Thyroid gland (tissue), 4 donors: ENCODE data around the gene PTPMT1. TPM values are rescaled to one million over a fixed set of nuclear protein-coding genes. Genes with fewer than 3 reads are reported as not detected.

Experiments
- DNase-seq, 2 donors: peaks; one replicate each; pipeline ENCODE4 v3.0.0-alpha.2; 2019
- H3K27ac ChIP-seq, 3 donors: fragments of 200-600 bp; sonication (generic); 1 replicate in 2 of 3; 2 replicates in 1 of 3; pipeline ENCODE4 v1.5.1; 2016 to 2019; ENCODE audit warnings: mild to moderate bottlenecking in 1 of 3, moderate library complexity in 1 of 3
- H3K27me3 ChIP-seq: fragments of 200-600 bp; sonication (generic); one replicate; pipeline ENCODE4 v1.5.1; 2019
- H3K36me3 ChIP-seq, 2 donors: fragments of 200-600 bp; sonication (generic); one replicate each; pipeline ENCODE4 v1.5.1; 2016 to 2019
- H3K4me1 ChIP-seq, 2 donors: fragments of 200-600 bp; sonication (generic); one replicate each; pipeline ENCODE4 v1.5.1; 2017 to 2019
- H3K4me3 ChIP-seq, 3 donors: fragments of 200-600 bp; sonication (generic); replicated peaks in 1 of 3; 1 replicate in 2 of 3; 2 replicates in 1 of 3; pipeline ENCODE4 v1.5.1; 2016; ENCODE audit warnings: mild to moderate bottlenecking in 1 of 3
- H3K9me3 ChIP-seq: fragments of 200-600 bp; sonication (generic); one replicate; pipeline ENCODE4 v1.5.1; 2017
- POLR2A ChIP-seq, 2 donors: fragments of 450-650 bp; IDR thresholded peaks; one replicate each; pipeline ENCODE4 v1.6.1; 2017; ENCODE audit warnings: antibody characterized with exemption in 2 of 2, mild to moderate bottlenecking in 2 of 2, moderate library complexity in 1 of 2
- WGBS, 2 donors: methylation state at CpG; one replicate each; pipeline ENCODE4 v1.1.5; 2017; 5-methylcytosine and 5-hydroxymethylcytosine counted together
- intact Hi-C: fragments of 100-400 bp; cut with DNase I; formaldehyde crosslinking; loops from one replicate; pipeline ENCODE4 v1.15.1; 2023
- small RNA-seq: library from RNA; depleted of rRNA; stranded (forward); fragments of <200 nt; gene quantifications from one replicate; pipeline ENCODE3, GENCODE V24; 2016
- total RNA-seq, 4 donors: library from RNA; depleted of rRNA; stranded (reverse); fragments of >200 nt; gene quantifications; one replicate each; pipeline ENCODE4 v1.2.3, GENCODE V29; 2016
- TF ChIP-seq, protein P1 (sequence below), 6 experiments: fragments of 200-600 bp in 3 of 6; fragments of 450-650 bp in 3 of 6; sonication (generic) in 3 of 6; IDR thresholded peaks; one replicate each; pipeline ENCODE4 v1.5.1; 2016 to 2019; ENCODE audit warnings: antibody characterized with exemption in 6 of 6, mild to moderate bottlenecking in 2 of 6, inconsistent platforms in 1 of 6, moderate library complexity in 1 of 6

The PTPMT1 gene
- total RNA-seq, 4 donors from 2014 or later: 93.9 to 149 (median 125) TPM

DNA sequence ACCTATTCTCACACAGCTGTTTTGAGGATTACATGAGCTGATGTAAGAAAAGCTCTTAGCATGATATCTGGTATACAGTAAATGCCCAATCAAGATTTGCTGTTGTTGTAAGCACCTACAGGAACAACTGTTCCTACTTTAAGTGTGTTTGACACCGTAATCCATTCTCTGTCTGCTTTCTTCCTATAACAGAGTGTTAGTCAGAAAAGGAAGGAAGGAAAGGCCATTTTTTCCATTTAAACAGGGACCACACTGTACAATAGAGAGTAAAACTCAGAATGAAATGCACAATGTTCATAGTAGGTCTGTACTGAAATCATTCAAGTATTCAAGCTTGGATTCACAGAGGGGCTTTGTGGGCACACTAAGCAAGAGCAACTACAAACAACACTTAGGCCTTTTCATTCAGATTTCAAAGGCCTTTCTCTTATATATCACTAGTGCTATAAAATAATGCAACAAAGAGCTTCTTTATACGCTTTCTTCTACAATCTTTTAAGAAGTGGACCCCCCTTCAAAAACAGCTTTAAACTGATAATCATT, 55.5 kb downstream of the PTPMT1 start:
- TF ChIP-seq, protein P1, sequence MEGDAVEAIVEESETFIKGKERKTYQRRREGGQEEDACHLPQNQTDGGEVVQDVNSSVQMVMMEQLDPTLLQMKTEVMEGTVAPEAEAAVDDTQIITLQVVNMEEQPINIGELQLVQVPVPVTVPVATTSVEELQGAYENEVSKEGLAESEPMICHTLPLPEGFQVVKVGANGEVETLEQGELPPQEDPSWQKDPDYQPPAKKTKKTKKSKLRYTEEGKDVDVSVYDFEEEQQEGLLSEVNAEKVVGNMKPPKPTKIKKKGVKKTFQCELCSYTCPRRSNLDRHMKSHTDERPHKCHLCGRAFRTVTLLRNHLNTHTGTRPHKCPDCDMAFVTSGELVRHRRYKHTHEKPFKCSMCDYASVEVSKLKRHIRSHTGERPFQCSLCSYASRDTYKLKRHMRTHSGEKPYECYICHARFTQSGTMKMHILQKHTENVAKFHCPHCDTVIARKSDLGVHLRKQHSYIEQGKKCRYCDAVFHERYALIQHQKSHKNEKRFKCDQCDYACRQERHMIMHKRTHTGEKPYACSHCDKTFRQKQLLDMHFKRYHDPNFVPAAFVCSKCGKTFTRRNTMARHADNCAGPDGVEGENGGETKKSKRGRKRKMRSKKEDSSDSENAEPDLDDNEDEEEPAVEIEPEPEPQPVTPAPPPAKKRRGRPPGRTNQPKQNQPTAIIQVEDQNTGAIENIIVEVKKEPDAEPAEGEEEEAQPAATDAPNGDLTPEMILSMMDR (IDR thresholded peaks at IDR 0.05): no peak
- TF ChIP-seq POLR2A (IDR thresholded peaks at IDR 0.05): no peak
- intact Hi-C loops: no loop called here
- H3K36me3 ChIP-seq: peaks cover 14 to 38% of the 10 kb centered on the region in 2 donors
- peaks cover 16 to 25% of the 10 kb centered on the region in 2 donors for H3K4me1 ChIP-seq
- H3K4me3 ChIP-seq: no peak overlapping the region
- no peaks in the 10 kb centered on the region for H3K9me3 ChIP-seq
- no peaks in the 10 kb centered on the region for H3K27me3 ChIP-seq
- no peak for DNase-seq
- no peak overlapping the region for H3K27ac ChIP-seq
- 87 to 91% methylated on average over 2 of the region's 2 CpGs for WGBS, 2 donors

Small RNAs within 50 kb of the gene (small RNA-seq; reads per million reads assigned to genes)
- gene RN7SL652P: not detected
- not detected for gene RNU5E-10P

Other genes with a start within 250 kb of the PTPMT1 start
- gene MYBPC3, start 212.9 kb upstream of the PTPMT1 start, total RNA-seq: not detected
- gene SPI1, start 187.1 kb upstream of the PTPMT1 start, total RNA-seq: 10 to 100 TPM in 1 of 4 donors, 1 to 10 TPM in 3; 4.8 to 18.0 (median 5.8) TPM
- 10 to 100 TPM; 51.3 to 84.3 (median 66.8) TPM for gene SLC39A13, start 157.0 kb upstream of the PTPMT1 start, total RNA-seq
- gene PSMC3, start 139.2 kb upstream of the PTPMT1 start, total RNA-seq: 100 to 1,000 TPM in 2 of 4 donors, 10 to 100 TPM in 2; 92.7 to 240 (median 123) TPM
- gene RAPSN, start 116.5 kb upstream of the PTPMT1 start, total RNA-seq: under 1 TPM in 1 of 4 donors, not detected in 3; 0.67 TPM
- 100 to 1,000 TPM in 3 of 4 donors, 10 to 100 TPM in 1; 87.3 to 144 (median 111) TPM for gene CELF1, start 12.5 kb upstream of the PTPMT1 start, total RNA-seq
- gene KBTBD4, start 13.4 kb downstream of the PTPMT1 start, total RNA-seq: 10 to 100 TPM; 22.8 to 34.5 (median 30.7) TPM
- 10 to 100 TPM; 42.6 to 84.3 (median 81.2) TPM for gene NDUFS3, start 13.5 kb downstream of the PTPMT1 start, total RNA-seq
- 1 to 10 TPM in 3 of 4 donors, under 1 TPM in 1; 0.83 to 3.1 (median 1.4) TPM for gene FAM180B, start 21.1 kb downstream of the PTPMT1 start, total RNA-seq
- 1 to 10 TPM; 1.1 to 3.7 (median 1.9) TPM for gene C1QTNF4, start 28.8 kb downstream of the PTPMT1 start, total RNA-seq
- gene MTCH2, start 77.0 kb downstream of the PTPMT1 start, total RNA-seq: 100 to 1,000 TPM in 1 of 4 donors, 10 to 100 TPM in 3; 70.3 to 126 (median 82.2) TPM
- gene AGBL2, start 149.8 kb downstream of the PTPMT1 start, total RNA-seq: 1 to 10 TPM in 1 of 4 donors, under 1 TPM in 3; 0.59 to 1.1 (median 0.87) TPM
- 100 to 1,000 TPM; 156 to 232 (median 194) TPM for gene FNBP4, start 201.7 kb downstream of the PTPMT1 start, total RNA-seq